NB4 (cell line): ENCODE data around the gene ADIRF.

Source experiments
- DNase-seq: peaks from one replicate; pipeline ENCODE4 v3.0.0; 2010; ENCODE audit warnings: low read depth
- H3K4me3 ChIP-seq: one replicate; pipeline ENCODE4 v1.5.1; 2011; ENCODE audit warnings: mild to moderate bottlenecking, low read depth, low read length, moderate library complexity
- MAX ChIP-seq: IDR thresholded peaks from 2 replicates; pipeline ENCODE4 v1.6.1; 2011; ENCODE audit warnings: low read depth, low read length
- MYC ChIP-seq: IDR thresholded peaks from 2 replicates; pipeline ENCODE4 v1.6.1; 2011; ENCODE audit warnings: low read depth, low read length
- POLR2A ChIP-seq: IDR thresholded peaks from 2 replicates; pipeline ENCODE4 v1.6.1; 2011; ENCODE audit warnings: mild to moderate bottlenecking; ENCODE audit not compliant: insufficient read length; ENCODE audit errors: extremely low read depth
- TF ChIP-seq, protein P1 (sequence below): IDR thresholded peaks from one replicate; pipeline ENCODE4 v1.5.1; 2012; ENCODE audit warnings: low read depth, low read length

The ADIRF gene

DNA sequence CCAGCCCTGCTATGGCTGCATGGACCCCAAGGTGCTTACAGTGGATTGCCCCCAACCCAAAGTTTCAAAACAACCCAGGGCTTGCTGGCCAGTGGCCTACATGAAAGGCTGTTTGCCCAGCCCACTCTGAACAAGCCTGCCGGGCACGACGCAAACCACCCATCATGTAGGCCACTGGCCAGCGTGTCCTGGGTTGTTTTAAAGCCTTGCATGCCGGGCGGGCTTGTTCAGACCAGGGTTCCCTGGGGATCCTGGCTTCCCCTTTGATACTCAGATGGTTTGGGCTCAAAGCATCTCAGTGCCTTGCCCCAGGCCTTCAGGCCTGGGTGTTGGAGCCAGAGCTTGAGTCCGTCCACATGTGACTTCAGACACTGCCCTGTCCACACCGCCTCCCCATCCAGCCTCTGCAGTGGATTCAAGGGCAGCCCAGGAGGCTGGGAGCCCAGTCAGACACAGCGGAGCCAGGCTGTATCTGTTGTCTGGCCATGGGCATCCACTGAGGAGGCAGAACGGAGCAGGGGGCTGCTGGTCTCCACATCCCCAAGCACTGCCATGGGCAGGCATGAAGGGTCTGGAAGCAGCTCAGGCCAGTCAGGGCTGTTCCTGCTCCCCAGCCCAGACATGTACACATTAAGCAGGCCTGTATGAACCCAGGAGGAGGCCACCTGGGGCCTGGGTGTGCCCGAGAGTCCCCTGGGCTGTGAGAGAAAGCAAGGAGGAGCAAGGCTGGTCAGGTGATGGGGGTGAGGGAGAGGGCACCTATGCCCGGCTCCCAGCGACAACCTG, 4.0 kb upstream of the ADIRF start:
- TF ChIP-seq, protein P1, sequence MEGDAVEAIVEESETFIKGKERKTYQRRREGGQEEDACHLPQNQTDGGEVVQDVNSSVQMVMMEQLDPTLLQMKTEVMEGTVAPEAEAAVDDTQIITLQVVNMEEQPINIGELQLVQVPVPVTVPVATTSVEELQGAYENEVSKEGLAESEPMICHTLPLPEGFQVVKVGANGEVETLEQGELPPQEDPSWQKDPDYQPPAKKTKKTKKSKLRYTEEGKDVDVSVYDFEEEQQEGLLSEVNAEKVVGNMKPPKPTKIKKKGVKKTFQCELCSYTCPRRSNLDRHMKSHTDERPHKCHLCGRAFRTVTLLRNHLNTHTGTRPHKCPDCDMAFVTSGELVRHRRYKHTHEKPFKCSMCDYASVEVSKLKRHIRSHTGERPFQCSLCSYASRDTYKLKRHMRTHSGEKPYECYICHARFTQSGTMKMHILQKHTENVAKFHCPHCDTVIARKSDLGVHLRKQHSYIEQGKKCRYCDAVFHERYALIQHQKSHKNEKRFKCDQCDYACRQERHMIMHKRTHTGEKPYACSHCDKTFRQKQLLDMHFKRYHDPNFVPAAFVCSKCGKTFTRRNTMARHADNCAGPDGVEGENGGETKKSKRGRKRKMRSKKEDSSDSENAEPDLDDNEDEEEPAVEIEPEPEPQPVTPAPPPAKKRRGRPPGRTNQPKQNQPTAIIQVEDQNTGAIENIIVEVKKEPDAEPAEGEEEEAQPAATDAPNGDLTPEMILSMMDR = no peak
- TF ChIP-seq MAX (no peak), MYC (no peak), POLR2A (no peak)
- no peak overlapping the region for H3K4me3 ChIP-seq

GRCh38 chr10:86964847-86965190, 3.5 kb upstream of the ADIRF start:
- DNase-seq = no peak
- no peak for TF ChIP-seq MYC
- no peak for TF ChIP-seq MAX
- TF ChIP-seq, protein P1 = no peak
- no peak for TF ChIP-seq POLR2A
- H3K4me3 ChIP-seq = no peak overlapping the region

More for the DNA sequence above, 4.0 kb upstream of the ADIRF start:
- peak; percentile 48 for DNase-seq

GRCh38 chr10:86965986-86966654, 2.2 kb upstream of the ADIRF start:
- DNase-seq = no peak
- no peak overlapping the region for H3K4me3 ChIP-seq
- TF ChIP-seq MYC = no peak
- no peak for TF ChIP-seq POLR2A
- TF ChIP-seq, protein P1 = no peak
- TF ChIP-seq MAX = no peak

GRCh38 chr10:86967481-86967941, 771 bp upstream of the ADIRF start:
- TF ChIP-seq, protein P1 = no peak
- TF ChIP-seq MYC = no peak

DNA sequence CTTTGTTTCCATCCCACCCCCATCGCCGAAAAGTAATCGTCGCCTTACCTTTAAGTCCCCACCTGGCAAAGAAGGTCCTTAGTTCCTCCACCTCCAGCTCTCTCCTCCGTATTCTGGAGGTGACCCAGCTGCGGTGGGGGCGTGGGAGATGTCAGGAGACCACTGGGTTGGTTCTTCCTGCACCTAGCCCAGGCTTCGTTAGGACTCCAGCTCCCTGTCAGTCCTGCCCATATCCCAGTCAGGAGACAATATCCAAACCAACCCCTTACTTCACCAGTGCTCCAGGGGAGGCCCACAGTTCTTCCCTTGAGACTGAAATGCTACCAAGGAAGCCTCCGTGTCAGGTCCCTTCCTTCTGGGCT, 693 bp downstream of the ADIRF start:
- no peak for DNase-seq
- H3K4me3 ChIP-seq = no peak overlapping the region
- TF ChIP-seq POLR2A = no peak
- no peak for TF ChIP-seq MAX
- TF ChIP-seq, protein P1 = no peak
- no peak for TF ChIP-seq MYC

More at GRCh38 chr10:86967481-86967941, 771 bp upstream of the ADIRF start:
- no peak overlapping the region for H3K4me3 ChIP-seq
- DNase-seq = no peak
